NK-92 (cell line): ENCODE data around the gene CGNL1.

Experiments
- DNase-seq: peaks from one replicate; lab custom pipeline; 2025; ENCODE audit not compliant: unreplicated experiment; lab: John Stamatoyannopoulos, UW

The CGNL1 gene

DNA sequence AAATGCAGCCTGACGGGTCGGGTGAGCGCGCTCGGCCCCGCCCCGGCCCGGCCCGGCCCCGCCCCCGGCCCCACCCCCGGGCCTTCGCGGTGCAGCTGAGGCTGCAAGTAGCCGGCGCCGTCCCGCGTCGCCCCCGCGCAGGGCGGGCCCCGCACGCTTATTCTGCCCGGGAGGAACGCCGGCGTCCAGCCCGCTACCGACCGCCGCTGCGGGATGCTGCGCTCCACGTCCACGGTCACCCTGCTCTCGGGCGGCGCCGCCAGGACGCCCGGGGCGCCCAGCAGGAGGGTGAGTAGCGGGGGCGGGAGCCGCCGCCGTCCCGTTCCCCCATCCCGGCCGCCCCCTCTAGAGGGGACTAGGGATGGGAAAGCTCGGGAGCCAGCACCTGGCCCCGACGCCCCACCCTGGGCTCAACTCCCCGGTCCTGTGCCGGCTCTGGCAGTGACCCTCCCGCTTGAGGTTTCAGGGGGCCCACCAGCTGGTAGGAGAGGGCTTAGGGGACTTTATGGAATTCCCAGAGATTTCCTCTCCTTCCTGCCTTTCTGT lies 215.6 kb downstream of the CGNL1 start, which contains the start of gene MYZAP:
MYZAP (plus strand) TSS at position 83 of the 546 bp plus-strand sequence; CDS start at position 214, 131 bp downstream.
- no peak for DNase-seq

DNA sequence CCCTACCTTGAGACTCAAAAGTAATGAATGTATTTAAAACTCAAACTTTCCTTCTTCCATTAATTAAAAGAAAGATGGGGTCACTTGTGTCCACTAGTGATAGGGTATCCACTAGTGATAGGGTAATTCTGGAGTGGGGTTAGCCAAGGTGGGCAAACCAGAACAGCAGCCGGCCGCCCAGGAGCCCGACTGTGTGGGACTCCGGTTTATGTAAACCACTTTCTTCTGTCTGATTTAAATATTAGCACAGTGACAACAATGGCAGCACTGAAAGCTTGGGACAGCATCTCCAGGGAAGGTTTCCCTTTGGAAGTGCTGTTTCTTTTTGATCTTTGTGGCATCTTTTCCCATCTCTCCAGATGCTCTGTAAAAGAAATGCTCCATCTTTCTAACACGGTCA lies 216.1 kb downstream of the CGNL1 start:
- no peak for DNase-seq

DNA sequence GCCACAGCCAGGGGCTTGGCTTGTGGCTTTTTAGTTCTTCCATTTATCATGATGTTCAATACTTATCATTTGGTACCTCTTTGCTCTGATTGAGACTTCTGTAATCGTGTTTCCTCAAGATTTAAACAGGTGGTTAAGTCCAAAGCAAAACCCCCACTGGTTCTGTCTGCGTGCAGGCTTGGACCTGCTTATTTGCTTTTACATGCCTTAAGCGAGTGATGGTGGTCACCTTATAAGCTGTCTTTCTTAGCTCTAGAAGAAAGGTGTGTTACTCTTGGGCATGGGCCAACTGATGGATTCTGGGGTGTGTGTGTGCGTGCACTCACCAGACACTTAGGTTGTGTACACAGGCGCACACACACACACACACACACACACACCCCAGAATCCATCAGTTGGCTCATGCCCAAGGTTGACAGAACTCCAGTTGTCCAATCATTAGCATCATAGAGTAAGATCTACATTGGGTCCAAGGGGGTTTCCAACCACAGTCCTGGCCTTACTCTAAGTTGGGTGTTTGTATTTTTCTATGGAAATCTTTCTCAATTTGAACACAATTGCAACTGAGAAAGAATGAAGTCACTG lies 216.6 kb downstream of the CGNL1 start:
- no peak for DNase-seq

DNA sequence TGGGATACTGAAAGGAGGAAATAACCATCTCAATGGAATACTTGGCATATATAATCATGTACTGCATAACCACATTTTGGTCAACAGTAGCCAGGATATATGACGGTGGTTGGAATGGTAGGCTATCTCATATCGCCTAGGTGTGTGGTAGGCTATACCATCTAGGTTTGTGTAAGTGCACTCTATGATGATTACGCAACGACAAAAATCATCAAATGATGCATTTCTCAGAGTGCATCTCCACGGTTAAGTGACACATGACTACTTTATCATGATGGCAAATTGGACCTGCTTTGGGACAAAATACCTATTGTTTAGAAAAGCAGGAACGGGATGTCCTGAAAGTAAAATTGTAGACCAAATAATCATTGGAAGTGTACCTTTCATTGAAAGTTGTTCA lies 218.2 kb downstream of the CGNL1 start:
- no peak for DNase-seq

DNA sequence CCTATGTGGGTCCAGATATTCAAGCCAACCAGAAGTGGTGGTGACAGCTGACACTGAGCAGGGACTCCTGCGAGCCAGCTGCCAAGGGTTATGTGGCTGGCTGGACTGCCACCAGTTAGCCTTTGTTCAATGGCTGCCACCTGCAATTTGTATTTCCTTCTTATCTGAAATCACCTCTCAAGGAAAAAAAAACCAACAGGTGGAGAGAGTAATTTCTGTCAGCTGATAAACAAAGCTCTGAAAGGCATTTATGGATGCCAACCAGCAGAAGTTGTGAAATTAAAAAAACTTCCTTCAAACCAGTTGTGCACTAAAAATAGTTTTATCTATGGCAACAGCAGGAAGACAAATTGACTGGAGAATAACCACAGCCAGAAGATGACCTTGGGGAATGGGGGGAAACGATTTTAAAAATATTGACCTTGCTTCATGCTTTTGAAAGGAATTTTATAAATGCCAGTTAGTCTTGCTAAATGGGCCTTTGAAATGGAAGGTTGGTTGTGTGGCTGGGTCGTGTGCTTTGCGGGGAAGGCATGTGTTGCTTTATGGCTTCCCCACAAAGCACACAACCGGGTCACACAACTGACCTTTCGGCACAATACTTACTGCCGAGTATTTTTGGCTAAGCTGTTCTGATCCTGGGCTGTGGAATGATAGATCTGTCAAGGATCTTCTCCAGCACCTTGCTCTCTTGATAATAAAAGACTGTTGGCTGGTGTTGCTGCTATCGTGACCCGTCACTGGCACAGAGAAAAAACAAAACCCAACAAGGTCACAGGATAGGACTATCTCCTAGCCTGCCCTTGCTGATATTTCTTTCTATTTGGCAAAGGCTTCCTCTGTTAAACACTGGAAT lies 218.9 kb downstream of the CGNL1 start:
- no peak for DNase-seq

DNA sequence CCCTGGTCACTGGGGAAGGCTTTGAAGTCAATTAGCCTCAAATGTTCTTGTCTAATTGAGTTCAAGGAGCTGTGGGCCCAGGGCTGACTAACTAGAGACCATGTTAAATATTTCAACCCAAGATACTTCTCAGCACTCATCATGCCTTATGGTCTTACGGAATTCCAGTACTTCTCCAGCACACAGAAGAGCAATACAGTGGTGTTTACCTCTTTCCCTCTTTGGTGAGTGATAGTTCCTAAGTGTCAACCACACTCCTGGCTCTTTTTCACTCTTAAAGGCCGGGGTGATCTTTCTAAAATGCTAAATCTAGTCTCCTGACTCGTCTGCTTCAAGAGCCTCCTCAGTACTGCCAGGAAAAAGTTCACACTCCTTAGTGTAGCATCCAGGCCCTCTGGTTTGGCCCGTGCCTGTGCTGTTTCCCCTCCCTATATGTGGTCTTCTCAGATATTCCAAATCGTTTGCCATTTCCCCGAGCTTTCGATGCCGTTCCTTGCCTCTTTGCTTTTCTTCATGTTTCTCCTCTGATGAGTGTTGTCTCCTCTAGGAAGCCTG lies 220.1 kb downstream of the CGNL1 start:
- DNase-seq, result no peak

DNA sequence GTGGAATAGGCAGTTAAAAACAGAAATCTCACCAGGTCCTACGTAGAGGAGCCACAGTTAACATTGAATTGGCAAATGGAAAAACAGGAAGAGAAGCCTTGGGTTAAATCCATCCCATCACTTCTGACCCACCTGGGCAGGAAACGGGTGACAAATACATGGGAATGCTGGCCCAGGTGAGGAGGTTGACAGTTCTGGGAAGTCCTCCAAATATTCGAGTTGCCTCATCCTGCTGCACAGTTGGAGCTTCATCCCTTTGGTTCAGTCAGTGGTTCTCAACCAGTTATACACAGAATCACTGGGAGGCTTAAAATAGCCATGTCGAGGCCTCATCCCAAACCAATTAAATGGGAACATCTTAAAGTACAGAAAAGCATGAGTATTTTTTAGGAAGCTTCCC lies 220.7 kb downstream of the CGNL1 start:
- DNase-seq, result no peak

DNA sequence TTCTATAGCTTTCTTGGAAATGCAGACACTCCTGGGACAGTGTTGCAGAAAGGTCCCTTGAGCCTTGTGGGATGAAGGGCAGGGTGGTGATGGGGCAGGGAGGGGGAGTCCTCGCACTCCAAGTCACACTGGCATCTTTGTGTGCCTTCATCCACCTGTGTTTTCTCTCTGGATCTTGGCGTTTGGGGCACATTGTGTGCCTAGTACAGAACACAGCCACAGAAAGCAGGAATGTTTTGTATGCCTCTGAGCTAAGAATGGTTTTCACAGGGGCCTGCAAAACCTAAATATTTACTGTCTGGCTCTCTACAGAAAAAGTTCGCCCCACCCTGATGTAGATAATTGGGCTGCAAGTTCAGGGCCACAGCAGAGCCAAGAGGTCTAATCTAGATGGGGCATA lies 221.1 kb downstream of the CGNL1 start:
- DNase-seq, result no peak

DNA sequence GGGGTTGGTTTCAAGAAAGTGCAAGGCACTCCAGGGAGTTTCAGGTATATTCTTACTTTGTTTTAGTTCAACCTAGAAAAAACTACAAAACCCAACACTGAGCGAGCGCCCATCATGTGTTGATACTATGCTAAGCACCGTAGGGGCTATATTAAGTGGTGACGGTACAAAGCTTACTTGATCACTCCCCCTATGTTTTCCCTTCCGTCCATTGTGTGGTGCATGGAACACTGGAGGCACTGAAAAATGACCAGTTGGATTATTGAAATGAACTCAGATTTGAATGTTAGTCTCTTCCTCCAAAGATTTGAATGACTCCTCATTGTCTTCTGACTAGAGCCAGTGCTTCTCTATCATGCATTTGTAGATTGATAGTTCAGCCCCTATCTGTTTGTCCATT lies 222.0 kb downstream of the CGNL1 start:
- DNase-seq, result no peak

DNA sequence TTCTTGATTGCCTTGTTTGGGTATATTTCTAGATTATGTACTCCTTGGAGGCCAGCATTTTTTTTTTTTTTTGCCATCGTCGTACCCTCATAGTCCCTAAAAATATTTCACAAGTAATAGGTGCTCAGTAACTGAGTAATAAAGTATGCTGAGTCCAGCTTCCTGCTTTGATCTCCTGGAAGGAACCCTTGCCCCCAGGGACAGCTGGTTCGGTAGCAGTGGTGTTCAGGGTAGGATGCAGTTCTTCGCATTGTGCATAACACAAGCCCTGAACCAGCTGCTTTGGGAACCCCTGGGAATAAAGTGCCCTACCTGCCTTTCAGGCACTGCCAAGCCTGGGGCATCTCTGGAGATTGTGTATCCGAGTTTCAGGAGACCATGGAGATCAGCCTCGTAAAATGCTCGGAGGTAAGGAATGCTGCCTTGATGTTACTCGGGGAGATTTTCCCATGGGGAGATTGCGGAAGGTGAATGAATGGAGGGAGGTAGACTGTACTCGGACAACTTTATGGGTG lies 223.0 kb downstream of the CGNL1 start:
- no peak for DNase-seq

DNA sequence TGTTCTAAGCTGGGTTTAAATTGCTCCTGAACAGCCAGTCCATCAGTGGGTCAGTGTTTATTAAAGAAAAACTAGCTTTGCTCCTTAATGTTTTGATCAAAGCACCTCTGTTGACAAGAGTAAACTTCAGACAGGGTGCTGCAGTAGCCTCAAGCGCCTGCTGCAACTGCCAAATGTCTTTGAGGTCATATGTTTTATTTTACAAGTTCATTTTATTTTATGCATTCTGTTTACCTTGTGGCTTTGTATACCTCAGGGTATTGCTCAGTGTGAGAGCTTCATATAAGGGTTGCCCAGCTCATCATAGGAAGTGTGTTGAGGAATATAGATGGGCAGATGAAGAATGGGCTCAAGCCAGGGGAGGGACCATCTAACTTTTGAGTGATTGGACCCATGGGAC lies 223.9 kb downstream of the CGNL1 start:
- DNase-seq, result no peak
